Common myeloid progenitor, CD34-positive (primary cell): ENCODE data around the gene GFRA1.

Experiments used
- CTCF ChIA-PET: fragments of 350-600 bp; sonication (Branson Sonifier 250); formaldehyde crosslinking; loops from one replicate; lab custom pipeline; 2021; ENCODE audit warnings: antibody characterized with exemption; lab: Charles Lee
- POLR2A ChIA-PET: fragments of 350-600 bp; sonication (Branson Sonifier 250); formaldehyde crosslinking; loops from one replicate; lab custom pipeline; 2021; ENCODE audit warnings: antibody characterized with exemption; lab: Charles Lee
- DNase-seq, 3 donors: peaks; one replicate each; pipeline versions ENCODE4 v3.0.0 to v3.0.0-alpha.2; 2013
- H3K27ac ChIP-seq, 2 experiments: 1 replicate in 1 of 2; 2 replicates in 1 of 2; pipeline ENCODE4 v1.7.0; 2013; ENCODE audit warnings: inconsistent platforms in 2 of 2, low read length in 2 of 2, mild to moderate bottlenecking in 2 of 2, low read depth in 1 of 2, moderate library complexity in 1 of 2; ENCODE audit not compliant: severe bottlenecking in 2 of 2, insufficient read depth in 1 of 2, poor library complexity in 1 of 2
- H3K27me3 ChIP-seq, 5 experiments: replicated peaks in 2 of 5; 1 replicate in 3 of 5; 2 replicates in 2 of 5; pipeline versions ENCODE4 v1.6.1 to v1.7.0; 2013; ENCODE audit warnings: low read length in 4 of 5, mild to moderate bottlenecking in 2 of 5, moderate library complexity in 2 of 5, inconsistent platforms in 1 of 5; ENCODE audit not compliant: insufficient read depth in 5 of 5, control insufficient read depth in 4 of 5
- H3K36me3 ChIP-seq, 4 experiments: 1 replicate in 2 of 4; 2 replicates in 2 of 4; pipeline versions ENCODE4 v1.6.1 to v1.7.0; 2013; ENCODE audit warnings: low read length in 3 of 4, control low read depth in 1 of 4, mild to moderate bottlenecking in 1 of 4; ENCODE audit not compliant: control insufficient read depth in 4 of 4, insufficient read depth in 4 of 4
- H3K4me1 ChIP-seq, 4 experiments: 1 replicate in 3 of 4; 2 replicates in 1 of 4; pipeline versions ENCODE4 v1.6.1 to v1.7.1; 2013; ENCODE audit warnings: low read length in 3 of 4, mild to moderate bottlenecking in 3 of 4, control low read depth in 1 of 4, inconsistent platforms in 1 of 4, moderate library complexity in 1 of 4; ENCODE audit not compliant: control insufficient read depth in 4 of 4, insufficient read depth in 4 of 4; ENCODE audit errors: control extremely low read depth in 1 of 4
- H3K4me3 ChIP-seq, 7 experiments: 1 replicate in 4 of 7; 2 replicates in 3 of 7; pipeline versions ENCODE4 v1.5.1 to v1.7.0; 2013; ENCODE audit warnings: mild to moderate bottlenecking in 7 of 7, low read length in 6 of 7, moderate library complexity in 6 of 7, inconsistent platforms in 2 of 7, low read depth in 2 of 7, control low read depth in 1 of 7; ENCODE audit not compliant: insufficient read depth in 4 of 7, control insufficient read depth in 1 of 7; ENCODE audit errors: extremely low read depth in 1 of 7
- H3K9me3 ChIP-seq, 5 experiments: 1 replicate in 4 of 5; 2 replicates in 1 of 5; pipeline versions ENCODE4 v1.6.1 to v1.7.1; 2013; ENCODE audit warnings: low read length in 4 of 5, mild to moderate bottlenecking in 2 of 5, inconsistent platforms in 1 of 5, low read depth in 1 of 5, moderate library complexity in 1 of 5; ENCODE audit not compliant: control insufficient read depth in 4 of 5, insufficient read depth in 2 of 5; ENCODE audit errors: control extremely low read depth in 1 of 5
- WGBS: methylation state at CpG from one replicate; pipeline ENCODE4 v1.1.5; 2013; ENCODE audit not compliant: insufficient coverage; 5-methylcytosine and 5-hydroxymethylcytosine counted together

The GFRA1 gene

GRCh38 chr10:116190883-116191282 is 82.1 kb downstream of the GFRA1 start:
- CTCF ChIA-PET, result no interaction called here
- peaks cover 0 to 8% (median 3%) of the 10 kb centered on the region in 5 experiments for H3K9me3 ChIP-seq

DNA sequence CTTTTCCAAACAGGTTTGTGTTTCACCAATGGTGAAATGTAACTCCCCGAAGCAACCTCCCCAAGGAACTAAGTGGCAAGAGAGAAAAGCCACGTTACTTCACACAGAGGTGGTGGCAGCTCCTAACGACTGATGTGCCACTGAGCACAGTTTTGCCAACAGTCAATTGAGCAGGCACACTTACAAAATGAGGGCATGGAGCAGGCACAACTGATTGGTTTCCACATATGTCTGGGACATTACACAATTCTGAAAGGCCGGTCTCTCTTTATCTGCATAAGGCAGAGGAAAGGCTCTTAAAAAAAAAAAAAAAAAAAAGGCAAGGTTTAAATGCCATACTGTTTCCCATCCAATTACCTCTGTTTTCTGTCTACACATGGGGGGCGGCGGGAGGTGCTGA is 86.7 kb downstream of the GFRA1 start:
- CTCF ChIA-PET, result no interaction called here
- Histone ChIP-seq H3K36me3 (no peaks in the 10 kb centered on the region), H3K4me1 (no peaks in the 10 kb centered on the region), H3K27me3 (peaks cover 0 to 1% (median 0%) of the 10 kb centered on the region in 5 experiments), H3K4me3 (no peak overlapping the region), H3K27ac (no peak overlapping the region), H3K9me3 (no peaks in the 10 kb centered on the region)
- no peak for DNase-seq
- WGBS, result 93% methylated on average over 3 of the region's 6 CpGs
- POLR2A ChIA-PET, result no interaction called here

More at GRCh38 chr10:116190883-116191282, 82.1 kb downstream of the GFRA1 start:
- POLR2A ChIA-PET, result no interaction called here
- WGBS, result 94% methylated on average over 2 of the region's 2 CpGs
- H3K27ac ChIP-seq, result no peak overlapping the region
- DNase-seq, result no peak
- no peaks in the 10 kb centered on the region for H3K27me3 ChIP-seq
- H3K36me3 ChIP-seq, result no peaks in the 10 kb centered on the region
- H3K4me3 ChIP-seq, result no peak overlapping the region
- H3K4me1 ChIP-seq, result no peaks in the 10 kb centered on the region

DNA sequence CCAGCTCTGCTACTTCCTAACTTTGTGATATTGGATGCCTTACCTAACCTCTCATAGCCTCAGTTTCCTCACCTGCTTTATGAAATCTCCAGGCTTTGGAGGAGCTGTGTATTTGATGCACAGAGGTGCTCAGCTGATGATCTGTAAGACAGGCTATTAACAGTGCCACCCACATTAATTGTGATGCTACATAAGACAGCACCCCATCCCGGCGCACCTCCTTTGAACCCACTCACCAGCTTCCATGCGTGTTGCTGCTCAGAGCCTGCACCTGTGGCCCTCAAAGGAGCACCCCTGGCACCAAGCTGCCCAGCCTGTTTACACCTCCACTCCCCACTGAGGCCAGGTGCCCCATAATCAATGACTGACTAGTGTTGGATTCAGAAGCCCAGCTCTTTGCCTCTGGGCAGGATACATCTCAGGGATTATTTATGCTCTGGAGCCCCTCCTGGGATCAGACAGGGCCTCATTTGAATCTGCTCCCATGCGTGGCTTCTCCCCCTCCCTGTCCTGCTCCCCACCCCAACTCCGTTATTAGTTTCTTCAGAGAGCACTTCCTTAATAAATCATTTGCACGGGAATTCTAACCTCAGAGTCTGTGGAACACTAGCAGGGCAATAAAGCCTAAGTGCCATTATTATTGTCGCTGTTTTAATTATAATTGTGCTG is 87.7 kb downstream of the GFRA1 start:
- DNase-seq, result no peak
- H3K4me1 ChIP-seq, result no peaks in the 10 kb centered on the region
- ChIA-PET POLR2A (no interaction called here), CTCF (interaction anchor here (0.7 kb wide), 1 partner anchor 36 kb away, joined by 3 read pairs; no protein-coding TSS in a partner anchor)
- H3K27ac ChIP-seq, result no peak overlapping the region
- H3K36me3 ChIP-seq, result no peaks in the 10 kb centered on the region
- peaks cover 0 to 1% (median 0%) of the 10 kb centered on the region in 5 experiments for H3K27me3 ChIP-seq
- H3K9me3 ChIP-seq, result no peaks in the 10 kb centered on the region
- no peak overlapping the region for H3K4me3 ChIP-seq
- 71% methylated on average over 7 of the region's 7 CpGs for WGBS

GRCh38 chr10:116184512-116184794 is 88.6 kb downstream of the GFRA1 start:
- POLR2A ChIA-PET, result no interaction called here
- no peak for DNase-seq
- CTCF ChIA-PET, result no interaction called here
- H3K27me3 ChIP-seq, result peaks cover 0 to 1% (median 0%) of the 10 kb centered on the region in 5 experiments
- WGBS, result 97% methylated on average over 3 of the region's 3 CpGs
- H3K4me1 ChIP-seq, result no peaks in the 10 kb centered on the region
- H3K9me3 ChIP-seq, result no peaks in the 10 kb centered on the region
- no peaks in the 10 kb centered on the region for H3K36me3 ChIP-seq
- no peak overlapping the region for H3K27ac ChIP-seq
- no peak overlapping the region for H3K4me3 ChIP-seq

GRCh38 chr10:116183733-116184511 is 89.1 kb downstream of the GFRA1 start:
- no peak overlapping the region for H3K4me3 ChIP-seq
- H3K36me3 ChIP-seq, result no peaks in the 10 kb centered on the region
- no peak for DNase-seq
- H3K27me3 ChIP-seq, result peaks cover 0 to 1% (median 0%) of the 10 kb centered on the region in 5 experiments
- H3K4me1 ChIP-seq, result no peaks in the 10 kb centered on the region
- no peak overlapping the region for H3K27ac ChIP-seq
- CTCF ChIA-PET, result no interaction called here
- H3K9me3 ChIP-seq, result no peaks in the 10 kb centered on the region
- WGBS, result 84% methylated on average over 5 of the region's 5 CpGs
- POLR2A ChIA-PET, result no interaction called here

DNA sequence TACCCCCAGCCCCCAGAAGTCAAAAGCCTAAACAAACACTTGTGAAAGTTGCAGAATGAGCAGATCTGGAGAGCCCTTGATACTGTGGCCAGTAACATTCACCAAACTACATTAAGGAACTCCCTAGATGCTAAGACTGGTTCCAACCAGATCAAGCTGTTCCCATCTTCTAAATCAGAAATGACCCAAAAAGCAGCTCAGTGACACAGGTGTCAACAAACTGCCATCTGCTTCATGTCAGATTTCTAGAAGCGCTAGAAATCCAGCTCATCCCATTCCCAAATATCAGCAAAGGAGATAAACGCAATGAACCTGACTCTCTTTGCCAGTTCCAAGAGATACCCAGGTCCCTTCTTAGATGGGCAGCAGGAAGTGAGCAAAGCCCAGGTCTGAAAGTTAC is 90.6 kb downstream of the GFRA1 start:
- Histone ChIP-seq H3K9me3 (no peaks in the 10 kb centered on the region), H3K27me3 (peaks cover 0 to 1% (median 0%) of the 10 kb centered on the region in 5 experiments), H3K36me3 (no peaks in the 10 kb centered on the region), H3K4me1 (no peaks in the 10 kb centered on the region), H3K4me3 (no peak overlapping the region), H3K27ac (no peak overlapping the region)
- CTCF ChIA-PET, result no interaction called here
- no peak for DNase-seq
- POLR2A ChIA-PET, result no interaction called here
- 100% methylated on average over 2 of the region's 2 CpGs for WGBS

- Histone ChIP-seq H3K4me3 (no peak overlapping the region), H3K36me3 (no peaks in the 10 kb centered on the region), H3K9me3 (no peaks in the 10 kb centered on the region), H3K4me1 (no peaks in the 10 kb centered on the region), H3K27ac (no peak overlapping the region), H3K27me3 (no peaks in the 10 kb centered on the region)
- ChIA-PET CTCF (no interaction called here), POLR2A (no interaction called here)
- 87% methylated on average over 2 of the region's 9 CpGs for WGBS
- no peak for DNase-seq
These were observed 94.9 kb downstream of the GFRA1 start for GRCh38 chr10:116178086-116178605.
